ENCODE data around the gene UBE2V1.
A peak's percentile ranks its signal among the peaks of the same experiment; 100 is the strongest.
"Not testable (repeated sequence)": the region's sequence is repeated elsewhere in the genome, so short reads cannot be mapped to it uniquely, and the experiment has no call there.

UBE2V1 gene

GRCh38 chr20:50112512-50113419 lies at the start of gene UBE2V1:
UBE2V1 (minus strand) TSS chr20:50113150; CDS start chr20:50113128, 22 bp downstream.
- TF ChIP-seq CTCF (IDR thresholded peaks at IDR 0.05; ENCODE audit: insufficient read depth, missing control alignments) = peak; percentile 8
- DNase-seq (ENCODE audit: insufficient read length, low spot score) = peak; percentile 82
- FAIRE-seq = no peak

- not testable (repeated sequence) for DNase-seq (ENCODE audit: insufficient read length, low spot score)
These were observed 48.5 kb upstream of the UBE2V1 start for GRCh38 chr20:50161494-50161893.

GRCh38 chr20:50153500-50154377 lies 40.8 kb upstream of the UBE2V1 start, which contains the start of gene PEDS1:
PEDS1 (minus strand) TSS chr20:50153723; CDS start chr20:50153637, 86 bp downstream.
- FAIRE-seq (no peak), DNase-seq (ENCODE audit: insufficient read length, low spot score) (peak; percentile 98)
- TF ChIP-seq CTCF (IDR thresholded peaks at IDR 0.05; ENCODE audit: insufficient read depth, missing control alignments) = no peak

More at GRCh38 chr20:50161494-50161893, 48.5 kb upstream of the UBE2V1 start:
- not testable (repeated sequence) for FAIRE-seq

GRCh38 chr20:50153153-50153499 lies 40.2 kb upstream of the UBE2V1 start:
- TF ChIP-seq CTCF (IDR thresholded peaks at IDR 0.05; ENCODE audit: insufficient read depth, missing control alignments) = no peak
- no peak for FAIRE-seq
- no peak for DNase-seq (ENCODE audit: insufficient read length, low spot score)

- TF ChIP-seq CTCF (IDR thresholded peaks at IDR 0.05; ENCODE audit: insufficient read depth, missing control alignments) = no peak
- DNase-seq (ENCODE audit: insufficient read length, low spot score) (no peak), FAIRE-seq (no peak)
These were observed 39.6 kb upstream of the UBE2V1 start for GRCh38 chr20:50152394-50153152.

GRCh38 chr20:50151034-50151743 lies 38.2 kb upstream of the UBE2V1 start:
- TF ChIP-seq CTCF (IDR thresholded peaks at IDR 0.05; ENCODE audit: insufficient read depth, missing control alignments) = no peak
- DNase-seq (ENCODE audit: insufficient read length, low spot score) (no peak), FAIRE-seq (no peak)

Data from D721Med (cell line).